ENCODE data around the gene KATNA1.

Gene KATNA1

DNA sequence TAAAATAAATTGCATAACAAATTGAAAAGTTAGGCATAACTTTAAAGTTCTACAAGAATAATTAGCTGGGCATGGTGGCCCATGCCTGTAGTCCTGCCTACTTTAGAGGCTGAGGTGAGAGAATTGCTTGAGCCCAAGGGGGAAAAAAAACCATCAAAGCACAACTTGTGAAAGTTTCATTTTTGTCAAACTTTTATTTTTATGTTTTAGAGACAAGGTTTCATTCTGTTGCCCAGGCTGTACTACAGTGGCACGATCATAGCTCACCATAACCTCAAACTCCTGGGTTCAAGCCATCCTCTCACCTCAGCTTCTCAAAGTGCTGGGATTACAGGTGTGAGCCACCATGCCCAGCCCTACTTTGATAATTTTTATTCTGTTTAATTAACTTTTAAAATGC is 14.2 kb downstream of the KATNA1 start:
- H3K27me3 ChIP-seq (replicated peaks), result no peaks in the 10 kb centered on the region
- peaks cover 13% of the 10 kb centered on the region for H3K36me3 ChIP-seq (replicated peaks)
- in situ Hi-C loops (cut with HindIII; ENCODE audit: low pct_ligation_motif_present, low sequenced_read_pairs), result no loop called here
- no peak overlapping the region for H3K27ac ChIP-seq
- DNase-seq, result no peak
- TF ChIP-seq, protein P1, sequence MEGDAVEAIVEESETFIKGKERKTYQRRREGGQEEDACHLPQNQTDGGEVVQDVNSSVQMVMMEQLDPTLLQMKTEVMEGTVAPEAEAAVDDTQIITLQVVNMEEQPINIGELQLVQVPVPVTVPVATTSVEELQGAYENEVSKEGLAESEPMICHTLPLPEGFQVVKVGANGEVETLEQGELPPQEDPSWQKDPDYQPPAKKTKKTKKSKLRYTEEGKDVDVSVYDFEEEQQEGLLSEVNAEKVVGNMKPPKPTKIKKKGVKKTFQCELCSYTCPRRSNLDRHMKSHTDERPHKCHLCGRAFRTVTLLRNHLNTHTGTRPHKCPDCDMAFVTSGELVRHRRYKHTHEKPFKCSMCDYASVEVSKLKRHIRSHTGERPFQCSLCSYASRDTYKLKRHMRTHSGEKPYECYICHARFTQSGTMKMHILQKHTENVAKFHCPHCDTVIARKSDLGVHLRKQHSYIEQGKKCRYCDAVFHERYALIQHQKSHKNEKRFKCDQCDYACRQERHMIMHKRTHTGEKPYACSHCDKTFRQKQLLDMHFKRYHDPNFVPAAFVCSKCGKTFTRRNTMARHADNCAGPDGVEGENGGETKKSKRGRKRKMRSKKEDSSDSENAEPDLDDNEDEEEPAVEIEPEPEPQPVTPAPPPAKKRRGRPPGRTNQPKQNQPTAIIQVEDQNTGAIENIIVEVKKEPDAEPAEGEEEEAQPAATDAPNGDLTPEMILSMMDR (IDR thresholded peaks at IDR 0.05; ENCODE audit: low read depth, low read length, missing control alignments), result no peak
- no peak overlapping the region for H3K4me3 ChIP-seq (ENCODE audit: low read depth, low read length)

DNA sequence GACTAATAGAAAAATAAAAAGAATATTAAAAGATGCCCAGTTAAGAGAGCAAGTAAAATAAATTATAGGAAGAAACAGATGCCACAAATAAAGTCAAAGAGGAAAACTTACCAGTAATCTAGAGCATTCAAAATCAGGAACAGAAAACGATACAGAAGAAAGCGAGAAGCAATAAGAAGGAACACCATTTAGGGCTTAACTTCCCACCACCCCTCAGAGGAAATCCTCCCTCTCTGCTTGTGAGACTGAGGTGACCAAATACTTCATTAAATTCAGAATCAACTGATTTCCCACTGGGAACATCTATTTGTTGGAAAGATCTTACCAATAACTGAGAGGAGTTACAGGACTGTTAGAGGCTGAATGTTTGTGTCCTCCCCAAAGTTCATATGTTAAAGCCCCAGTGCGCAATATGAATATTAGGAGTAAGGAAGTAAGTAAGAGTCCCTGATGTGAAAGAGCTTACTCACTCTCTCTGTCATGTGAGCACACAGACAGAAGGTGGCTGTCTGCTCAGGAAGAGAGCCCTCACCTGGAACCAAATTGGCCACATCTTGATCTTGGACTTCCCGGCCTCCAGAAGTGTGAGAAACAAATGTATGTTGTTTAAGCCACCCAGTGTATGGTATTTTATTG is 19.5 kb downstream of the KATNA1 start:
- no peak for DNase-seq
- Histone ChIP-seq H3K36me3 (replicated peaks) (peaks cover 8% of the 10 kb centered on the region), H3K27ac (no peak overlapping the region), H3K27me3 (replicated peaks) (no peaks in the 10 kb centered on the region), H3K4me3 (ENCODE audit: low read depth, low read length) (no peak overlapping the region)
- in situ Hi-C loops (cut with HindIII; ENCODE audit: low pct_ligation_motif_present, low sequenced_read_pairs), result no loop called here
- TF ChIP-seq, protein P1 (IDR thresholded peaks at IDR 0.05; ENCODE audit: low read depth, low read length, missing control alignments), result no peak

DNA sequence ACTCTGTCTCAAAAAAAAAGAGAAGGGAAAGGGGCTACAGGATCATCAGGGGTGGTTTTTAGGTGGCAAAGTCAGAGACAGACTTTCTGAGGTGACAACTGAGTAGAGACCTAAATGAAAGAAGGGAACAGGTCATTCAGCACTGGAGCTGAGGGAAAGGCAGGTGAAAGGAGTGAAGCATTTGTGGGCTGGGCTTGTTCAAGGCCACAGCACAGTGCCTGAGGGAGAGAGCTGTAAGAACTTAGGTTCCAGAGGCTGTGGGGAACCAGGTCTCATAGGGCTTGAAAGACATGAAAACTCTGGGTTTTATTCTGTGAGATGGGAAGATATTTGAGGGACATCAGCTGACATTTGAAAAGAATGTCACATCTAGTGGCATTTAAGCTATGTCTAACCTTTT is 20.8 kb downstream of the KATNA1 start:
- Histone ChIP-seq H3K27me3 (replicated peaks) (no peaks in the 10 kb centered on the region), H3K4me3 (ENCODE audit: low read depth, low read length) (no peak overlapping the region), H3K36me3 (replicated peaks) (peaks cover 11% of the 10 kb centered on the region), H3K27ac (no peak overlapping the region)
- no peak for DNase-seq
- TF ChIP-seq, protein P1 (IDR thresholded peaks at IDR 0.05; ENCODE audit: low read depth, low read length, missing control alignments), result no peak
- in situ Hi-C loops (cut with HindIII; ENCODE audit: low pct_ligation_motif_present, low sequenced_read_pairs), result no loop called here

DNA sequence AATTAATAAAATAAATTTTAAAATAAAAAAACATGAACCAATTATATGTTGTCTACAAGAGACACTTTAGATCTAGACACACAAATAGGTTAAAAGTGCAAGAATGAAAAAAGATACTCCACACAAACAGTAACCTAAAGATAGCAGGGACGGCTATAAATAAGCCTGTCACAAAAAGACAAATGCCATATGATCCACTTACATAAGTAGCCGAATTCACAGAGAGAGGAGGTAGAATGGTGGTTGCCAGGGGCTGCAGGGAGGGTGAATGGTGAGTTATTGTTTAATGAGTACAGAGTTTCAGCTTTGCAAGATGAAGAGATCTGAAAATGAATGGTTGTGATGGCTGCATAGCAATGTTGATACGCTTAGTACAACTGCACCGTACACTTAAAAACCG is 32.7 kb downstream of the KATNA1 start:
- TF ChIP-seq, protein P1 (IDR thresholded peaks at IDR 0.05; ENCODE audit: low read depth, low read length, missing control alignments), result no peak
- no peak for DNase-seq
- Histone ChIP-seq H3K27me3 (replicated peaks) (no peaks in the 10 kb centered on the region), H3K36me3 (replicated peaks) (no peaks in the 10 kb centered on the region), H3K4me3 (ENCODE audit: low read depth, low read length) (no peak overlapping the region), H3K27ac (no peak overlapping the region)
- in situ Hi-C loops (cut with HindIII; ENCODE audit: low pct_ligation_motif_present, low sequenced_read_pairs), result no loop called here

DNA sequence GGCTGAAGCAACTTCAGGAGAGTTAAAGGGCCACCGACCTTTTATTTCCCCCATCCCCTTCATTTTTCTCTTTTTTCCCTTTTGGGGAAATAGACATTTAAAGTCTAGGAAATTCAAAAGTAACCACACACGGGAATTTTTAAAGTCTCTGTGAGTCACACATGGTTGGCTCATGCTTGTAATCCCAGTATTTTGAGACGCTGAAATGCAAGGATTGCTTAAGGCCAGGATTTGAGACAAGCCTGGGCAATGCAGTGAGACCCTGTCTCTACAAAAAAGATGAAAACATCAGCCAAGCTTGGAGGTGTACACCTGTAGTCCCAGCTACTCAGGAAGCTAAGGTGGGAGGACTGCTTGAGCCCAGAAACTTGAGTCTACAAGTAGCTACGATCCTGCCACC is 34.2 kb downstream of the KATNA1 start:
- DNase-seq, result no peak
- Histone ChIP-seq H3K36me3 (replicated peaks) (no peaks in the 10 kb centered on the region), H3K4me3 (ENCODE audit: low read depth, low read length) (no peak overlapping the region), H3K27me3 (replicated peaks) (no peaks in the 10 kb centered on the region), H3K27ac (no peak overlapping the region)
- TF ChIP-seq, protein P1 (IDR thresholded peaks at IDR 0.05; ENCODE audit: low read depth, low read length, missing control alignments), result no peak
- in situ Hi-C loops (cut with HindIII; ENCODE audit: low pct_ligation_motif_present, low sequenced_read_pairs), result no loop called here

DNA sequence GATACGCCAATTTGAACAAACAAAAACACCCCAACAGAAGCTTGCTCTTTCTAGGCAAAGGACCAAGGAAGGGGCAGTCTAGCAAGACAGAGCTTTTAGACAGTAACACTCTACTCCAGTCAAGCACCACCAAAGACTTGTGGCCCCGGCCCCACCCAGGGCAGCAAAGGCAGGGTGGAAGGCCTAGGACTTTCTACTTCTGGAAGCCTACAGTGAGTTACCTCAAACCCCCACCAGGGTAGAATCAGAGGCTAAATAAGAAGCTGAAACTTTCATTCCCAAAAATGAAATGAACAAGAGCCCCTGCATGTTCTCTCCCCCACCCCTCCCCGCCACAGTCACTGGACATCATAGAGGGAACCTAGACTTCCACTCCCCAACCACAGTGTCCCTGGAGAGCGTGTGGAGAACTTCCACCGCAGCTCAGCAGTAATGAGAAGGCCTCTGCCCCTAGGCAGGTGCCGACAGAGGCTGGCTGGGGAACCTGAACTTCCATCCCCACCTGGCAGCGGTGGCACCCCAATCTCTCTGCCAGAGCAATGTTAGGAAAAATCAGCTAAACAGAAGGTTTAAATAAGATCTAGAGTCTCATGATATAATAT is 40.0 kb downstream of the KATNA1 start:
- in situ Hi-C loops (cut with HindIII; ENCODE audit: low pct_ligation_motif_present, low sequenced_read_pairs), result no loop called here
- no peaks in the 10 kb centered on the region for H3K36me3 ChIP-seq (replicated peaks)
- H3K27me3 ChIP-seq (replicated peaks), result no peaks in the 10 kb centered on the region
- TF ChIP-seq, protein P1 (IDR thresholded peaks at IDR 0.05; ENCODE audit: low read depth, low read length, missing control alignments), result no peak
- no peak for DNase-seq
- H3K27ac ChIP-seq, result no peak overlapping the region
- no peak overlapping the region for H3K4me3 ChIP-seq (ENCODE audit: low read depth, low read length)

Measured in brain microvascular endothelial cell (primary cell).